ENCODE measurements around the gene OSGEP.

GRCh38 chr14:20434701-20435581 lies 19.7 kb downstream of the OSGEP start:
- TF ChIP-seq POLR2A (IDR thresholded peaks at IDR 0.05) (no peak), CTCF (IDR thresholded peaks at IDR 0.05) (no peak)
